HepG2 (cell line): Measurements from ENCODE around the gene SOCS7. TPM values are rescaled to one million over a fixed set of nuclear protein-coding genes. Genes with fewer than 3 reads are reported as not detected.

Experiments
- AHDC1 ChIP-seq: sonication (generic); formaldehyde crosslinking; IDR thresholded peaks from 2 replicates; pipeline ENCODE4 v1.5.1; 2020; ENCODE audit warnings: mild to moderate bottlenecking, missing genetic modification reagents, borderline replicate concordance
- SIX1 ChIP-seq: sonication (generic); formaldehyde crosslinking; IDR thresholded peaks from 2 replicates; pipeline ENCODE4 v1.4.0; 2020; ENCODE audit warnings: missing genetic modification reagents, borderline replicate concordance
- ZNF570 ChIP-seq: sonication (generic); formaldehyde crosslinking; IDR thresholded peaks from 2 replicates; pipeline ENCODE4 v1.4.0; 2020; ENCODE audit warnings: mild to moderate bottlenecking, missing genetic modification reagents, borderline replicate concordance
- ZNF710 ChIP-seq: sonication (generic); formaldehyde crosslinking; IDR thresholded peaks from 2 replicates; pipeline ENCODE4 v1.5.0; 2020; ENCODE audit warnings: mild to moderate bottlenecking, missing genetic modification reagents, borderline replicate concordance
- ZSCAN5A ChIP-seq: sonication (generic); formaldehyde crosslinking; IDR thresholded peaks from 2 replicates; pipeline ENCODE4 v1.8.0; 2022; ENCODE audit warnings: mild to moderate bottlenecking, missing genetic modification reagents, borderline replicate concordance
- polyA plus RNA-seq, 8 experiments: library from polyadenylated mRNA; depleted of rRNA in 3 of 8; stranded (reverse) in 7 of 8; unstranded in 1 of 8; fragments of >200 nt; fragmentation: Illumina TruSeq in 4 of 8; extraction: Trizol in 4 of 8; gene quantifications; 2 replicates each; pipeline versions ENCODE4 v1.2.1 to v1.2.3, GENCODE V29; 2011 to 2016; ENCODE audit warnings: low read depth in 4 of 8, missing spikeins in 1 of 8, mixed read lengths in 1 of 8; ENCODE audit not compliant: insufficient read depth in 1 of 8
- total RNA-seq, 5 experiments: library from RNA; depleted of rRNA; stranded (reverse); fragments of >200 nt; fragmentation: Illumina TruSeq; extraction: Trizol; gene quantifications; 2 replicates each; pipeline ENCODE4 v1.2.3, GENCODE V29; 2016; ENCODE audit warnings: low read depth in 1 of 5
- TF ChIP-seq, protein P1 (sequence below): sonication (generic); formaldehyde crosslinking; IDR thresholded peaks from 2 replicates; pipeline ENCODE4 v1.4.0; 2020; ENCODE audit warnings: missing genetic modification reagents
- TF ChIP-seq, protein P2 (sequence below): sonication (generic); formaldehyde crosslinking; IDR thresholded peaks from 2 replicates; pipeline ENCODE4 v1.5.1; 2020; ENCODE audit warnings: missing genetic modification reagents, mild to moderate bottlenecking, borderline replicate concordance

The SOCS7 gene
- total and polyA plus RNA-seq, 2 of the 13 experiments (the other 11 are each of a cell fraction or from before 2014, with no cell fraction given) = 19.2 to 24.2 TPM

GRCh38 chr17:38351412-38352222 lies at the start of gene SOCS7 (continued):
- TF ChIP-seq, protein P1, sequence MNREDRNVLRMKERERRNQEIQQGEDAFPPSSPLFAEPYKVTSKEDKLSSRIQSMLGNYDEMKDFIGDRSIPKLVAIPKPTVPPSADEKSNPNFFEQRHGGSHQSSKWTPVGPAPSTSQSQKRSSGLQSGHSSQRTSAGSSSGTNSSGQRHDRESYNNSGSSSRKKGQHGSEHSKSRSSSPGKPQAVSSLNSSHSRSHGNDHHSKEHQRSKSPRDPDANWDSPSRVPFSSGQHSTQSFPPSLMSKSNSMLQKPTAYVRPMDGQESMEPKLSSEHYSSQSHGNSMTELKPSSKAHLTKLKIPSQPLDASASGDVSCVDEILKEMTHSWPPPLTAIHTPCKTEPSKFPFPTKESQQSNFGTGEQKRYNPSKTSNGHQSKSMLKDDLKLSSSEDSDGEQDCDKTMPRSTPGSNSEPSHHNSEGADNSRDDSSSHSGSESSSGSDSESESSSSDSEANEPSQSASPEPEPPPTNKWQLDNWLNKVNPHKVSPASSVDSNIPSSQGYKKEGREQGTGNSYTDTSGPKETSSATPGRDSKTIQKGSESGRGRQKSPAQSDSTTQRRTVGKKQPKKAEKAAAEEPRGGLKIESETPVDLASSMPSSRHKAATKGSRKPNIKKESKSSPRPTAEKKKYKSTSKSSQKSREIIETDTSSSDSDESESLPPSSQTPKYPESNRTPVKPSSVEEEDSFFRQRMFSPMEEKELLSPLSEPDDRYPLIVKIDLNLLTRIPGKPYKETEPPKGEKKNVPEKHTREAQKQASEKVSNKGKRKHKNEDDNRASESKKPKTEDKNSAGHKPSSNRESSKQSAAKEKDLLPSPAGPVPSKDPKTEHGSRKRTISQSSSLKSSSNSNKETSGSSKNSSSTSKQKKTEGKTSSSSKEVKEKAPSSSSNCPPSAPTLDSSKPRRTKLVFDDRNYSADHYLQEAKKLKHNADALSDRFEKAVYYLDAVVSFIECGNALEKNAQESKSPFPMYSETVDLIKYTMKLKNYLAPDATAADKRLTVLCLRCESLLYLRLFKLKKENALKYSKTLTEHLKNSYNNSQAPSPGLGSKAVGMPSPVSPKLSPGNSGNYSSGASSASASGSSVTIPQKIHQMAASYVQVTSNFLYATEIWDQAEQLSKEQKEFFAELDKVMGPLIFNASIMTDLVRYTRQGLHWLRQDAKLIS (CRISPR knock-in tag) = peak; percentile 73; the same call in 1 of the 2 replicates
- TF ChIP-seq ZNF570 (CRISPR knock-in tag) (0 out of 2 replicates have a peak, but pooled peaks have one; percentile 42), SIX1 (CRISPR knock-in tag) (0 out of 2 replicates have a peak, but pooled peaks have one; percentile 18), ZNF710 (CRISPR knock-in tag) (no peak; the same call in 1 of the 2 replicates), ZSCAN5A (CRISPR knock-in tag) (no peak), AHDC1 (CRISPR knock-in tag) (no peak)
- TF ChIP-seq, protein P2, sequence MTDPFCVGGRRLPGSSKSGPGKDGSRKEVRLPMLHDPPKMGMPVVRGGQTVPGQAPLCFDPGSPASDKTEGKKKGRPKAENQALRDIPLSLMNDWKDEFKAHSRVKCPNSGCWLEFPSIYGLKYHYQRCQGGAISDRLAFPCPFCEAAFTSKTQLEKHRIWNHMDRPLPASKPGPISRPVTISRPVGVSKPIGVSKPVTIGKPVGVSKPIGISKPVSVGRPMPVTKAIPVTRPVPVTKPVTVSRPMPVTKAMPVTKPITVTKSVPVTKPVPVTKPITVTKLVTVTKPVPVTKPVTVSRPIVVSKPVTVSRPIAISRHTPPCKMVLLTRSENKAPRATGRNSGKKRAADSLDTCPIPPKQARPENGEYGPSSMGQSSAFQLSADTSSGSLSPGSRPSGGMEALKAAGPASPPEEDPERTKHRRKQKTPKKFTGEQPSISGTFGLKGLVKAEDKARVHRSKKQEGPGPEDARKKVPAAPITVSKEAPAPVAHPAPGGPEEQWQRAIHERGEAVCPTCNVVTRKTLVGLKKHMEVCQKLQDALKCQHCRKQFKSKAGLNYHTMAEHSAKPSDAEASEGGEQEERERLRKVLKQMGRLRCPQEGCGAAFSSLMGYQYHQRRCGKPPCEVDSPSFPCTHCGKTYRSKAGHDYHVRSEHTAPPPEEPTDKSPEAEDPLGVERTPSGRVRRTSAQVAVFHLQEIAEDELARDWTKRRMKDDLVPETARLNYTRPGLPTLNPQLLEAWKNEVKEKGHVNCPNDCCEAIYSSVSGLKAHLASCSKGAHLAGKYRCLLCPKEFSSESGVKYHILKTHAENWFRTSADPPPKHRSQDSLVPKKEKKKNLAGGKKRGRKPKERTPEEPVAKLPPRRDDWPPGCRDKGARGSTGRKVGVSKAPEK (CRISPR knock-in tag) = no peak
